H1 (cell line): ENCODE data around the gene OR6M1. TPM values are rescaled to one million over a fixed set of nuclear protein-coding genes. Genes with fewer than 3 reads are reported as not detected.
A peak's percentile ranks its signal among the peaks of the same experiment; 100 is the strongest.

Experiments used
- CTCF ChIA-PET: fragments of 300-600 bp; sonication (Branson Sonifier 250); formaldehyde crosslinking; loops from one replicate; lab custom pipeline; 2021; ENCODE audit not compliant: partially characterized antibody; lab: Charles Lee
- POLR2A ChIA-PET: fragments of 300-600 bp; sonication (Branson Sonifier 250); formaldehyde crosslinking; loops from one replicate; lab custom pipeline; 2021; ENCODE audit warnings: inconsistent platforms; ENCODE audit not compliant: partially characterized antibody; lab: Charles Lee
- DNase-seq, 2 experiments: peaks; one replicate each; pipeline versions ENCODE4 v3.0.0 to v3.0.0-alpha.2; 2010 to 2022; ENCODE audit warnings: low spot score in 2 of 2, low read depth in 1 of 2, mixed read lengths in 1 of 2
- FAIRE-seq: peaks from 2 replicates; lab custom pipeline; 2011; peaks lifted over from hg19 to GRCh38; lab: Jason Lieb, UNC
- H2AFZ ChIP-seq: 2 replicates; pipeline ENCODE4 v1.8.1; 2012; ENCODE audit warnings: low read length, inconsistent platforms
- H2AK5ac ChIP-seq: 2 replicates; pipeline ENCODE4 v1.6.1; 2013; ENCODE audit warnings: low read depth, low read length
- H2BK120ac ChIP-seq: replicated peaks from 2 replicates; pipeline ENCODE3; 2013; ENCODE audit warnings: low read depth, low read length, inconsistent platforms
- H2BK12ac ChIP-seq: 2 replicates; pipeline ENCODE4 v1.6.1; 2013; ENCODE audit warnings: low read depth, low read length
- H2BK15ac ChIP-seq: 2 replicates; pipeline ENCODE4 v1.6.1; 2013; ENCODE audit warnings: low read length
- H2BK20ac ChIP-seq: 2 replicates; pipeline ENCODE4 v1.6.1; 2013; ENCODE audit warnings: low read length
- H2BK5ac ChIP-seq: 2 replicates; pipeline ENCODE4 v1.6.1; 2013; ENCODE audit warnings: low read depth, low read length
- H3K14ac ChIP-seq: 2 replicates; pipeline ENCODE4 v1.6.1; 2013; ENCODE audit warnings: inconsistent platforms; ENCODE audit not compliant: insufficient read length
- H3K18ac ChIP-seq: 2 replicates; pipeline ENCODE4 v1.6.1; 2013; ENCODE audit warnings: low read length; ENCODE audit errors: extremely low read depth
- H3K23ac ChIP-seq: 2 replicates; pipeline ENCODE4 v1.6.1; 2013; ENCODE audit warnings: inconsistent platforms; ENCODE audit not compliant: insufficient read length
- H3K23me2 ChIP-seq: 2 replicates; pipeline ENCODE4 v1.6.1; 2013; ENCODE audit warnings: low read depth, low read length
- H3K27ac ChIP-seq: 2 replicates; pipeline ENCODE4 v1.6.1; 2011; ENCODE audit warnings: low read depth, low read length, inconsistent platforms
- H3K27me3 ChIP-seq, 4 experiments: replicated peaks in 1 of 4; 1 replicate in 1 of 4; 2 replicates in 3 of 4; pipeline versions ENCODE4 v1.6.1 to v1.8.1; 2011 to 2013; ENCODE audit warnings: low read length in 3 of 4, mild to moderate bottlenecking in 3 of 4, inconsistent platforms in 2 of 4, mixed read lengths in 2 of 4, moderate library complexity in 1 of 4; ENCODE audit not compliant: control insufficient read depth in 3 of 4, insufficient read depth in 3 of 4; ENCODE audit errors: extremely low read depth in 1 of 4
- H3K36me3 ChIP-seq, 4 experiments: 2 replicates each; pipeline versions ENCODE4 v1.6.1 to v1.8.1; 2011 to 2013; ENCODE audit warnings: mild to moderate bottlenecking in 4 of 4, low read length in 3 of 4, moderate library complexity in 2 of 4, control low read depth in 1 of 4, inconsistent platforms in 1 of 4; ENCODE audit not compliant: insufficient read depth in 4 of 4, control insufficient read depth in 2 of 4
- H3K4ac ChIP-seq: replicated peaks from 2 replicates; pipeline ENCODE3; 2013; ENCODE audit warnings: low read length, low read depth, mixed read lengths, inconsistent platforms; ENCODE audit not compliant: insufficient read length
- H3K4me1 ChIP-seq, 4 experiments: replicated peaks in 1 of 4; 1 replicate in 1 of 4; 2 replicates in 3 of 4; pipeline versions ENCODE4 v1.6.1 to v1.8.1; 2011 to 2013; ENCODE audit warnings: low read length in 3 of 4, inconsistent platforms in 2 of 4, mixed read lengths in 1 of 4; ENCODE audit not compliant: insufficient read depth in 4 of 4, control insufficient read depth in 3 of 4
- H3K4me2 ChIP-seq, 2 experiments: 2 replicates each; pipeline versions ENCODE4 v1.6.1 to v1.8.1; 2011 to 2013; ENCODE audit warnings: low read depth in 2 of 2, low read length in 2 of 2, control low read depth in 1 of 2, inconsistent platforms in 1 of 2, mild to moderate bottlenecking in 1 of 2; ENCODE audit not compliant: insufficient read depth in 1 of 2
- H3K4me3 ChIP-seq, 4 experiments: fragments of 200-600, 300-600 bp in 1 of 4; sonication (generic), shearing (Covaris generic), sonication (Bioruptor Twin) in 1 of 4; 2 replicates each; pipeline versions ENCODE4 v1.5.1 to v1.8.1; 2011 to 2016; ENCODE audit warnings: low read length in 4 of 4, low read depth in 3 of 4, control low read depth in 2 of 4, inconsistent platforms in 2 of 4, mild to moderate bottlenecking in 2 of 4, mixed read lengths in 1 of 4, moderate library complexity in 1 of 4; ENCODE audit not compliant: insufficient read depth in 2 of 4; ENCODE audit errors: extremely low read depth in 1 of 4
- H3K56ac ChIP-seq: replicated peaks from 2 replicates; pipeline ENCODE3; 2013; ENCODE audit warnings: low read depth, mild to moderate bottlenecking, mixed read lengths, low read length, inconsistent platforms; ENCODE audit not compliant: insufficient read length
- H3K79me1 ChIP-seq: 2 replicates; pipeline ENCODE4 v1.6.1; 2013; ENCODE audit warnings: low read depth, low read length, control low read depth
- H3K79me2 ChIP-seq, 2 experiments: 2 replicates each; pipeline versions ENCODE4 v1.6.1 to v1.8.1; 2012 to 2013; ENCODE audit warnings: low read length in 2 of 2, mild to moderate bottlenecking in 2 of 2, inconsistent platforms in 1 of 2; ENCODE audit not compliant: insufficient read depth in 2 of 2, control insufficient read depth in 1 of 2
- H3K9ac ChIP-seq, 4 experiments: replicated peaks in 1 of 4; 1 replicate in 1 of 4; 2 replicates in 3 of 4; pipeline versions ENCODE4 v1.6.1 to v1.8.1; 2011 to 2013; ENCODE audit warnings: low read depth in 3 of 4, low read length in 3 of 4, control low read depth in 2 of 4, mild to moderate bottlenecking in 2 of 4, moderate library complexity in 2 of 4, inconsistent platforms in 1 of 4; ENCODE audit errors: extremely low read depth in 1 of 4
- H3K9me3 ChIP-seq, 2 experiments: 2 replicates each; pipeline versions ENCODE4 v1.6.1 to v1.8.1; 2012 to 2013; ENCODE audit warnings: mild to moderate bottlenecking in 2 of 2, moderate library complexity in 2 of 2, control low read depth in 1 of 2, inconsistent platforms in 1 of 2, low read depth in 1 of 2, low read length in 1 of 2, mixed read lengths in 1 of 2; ENCODE audit not compliant: insufficient read depth in 2 of 2
- H4K20me1 ChIP-seq, 2 experiments: replicated peaks in 1 of 2; 2 replicates each; pipeline versions ENCODE3 to v1.8.1; 2011 to 2013; ENCODE audit warnings: inconsistent platforms in 2 of 2, low read length in 2 of 2, mild to moderate bottlenecking in 1 of 2; ENCODE audit not compliant: insufficient read depth in 2 of 2, control insufficient read depth in 1 of 2
- H4K5ac ChIP-seq: 2 replicates; pipeline ENCODE4 v1.6.1; 2013; ENCODE audit warnings: low read length, low read depth, mixed read lengths, inconsistent platforms; ENCODE audit not compliant: insufficient read length
- H4K8ac ChIP-seq: 2 replicates; pipeline ENCODE4 v1.8.0; 2013; ENCODE audit warnings: mild to moderate bottlenecking, moderate library complexity, low read length, inconsistent platforms; ENCODE audit not compliant: insufficient read depth; ENCODE audit errors: extremely low read depth
- H4K91ac ChIP-seq: replicated peaks from 2 replicates; pipeline ENCODE3; 2013; ENCODE audit warnings: low read length, mixed read lengths, inconsistent platforms; ENCODE audit not compliant: insufficient read length
- CHD2 ChIP-seq: IDR thresholded peaks from 2 replicates; pipeline ENCODE4 v1.6.1; 2012; ENCODE audit warnings: low read length, improper control_type of control experiment
- GTF2F1 ChIP-seq: IDR thresholded peaks from 2 replicates; pipeline ENCODE4 v1.6.1; 2012; ENCODE audit warnings: low read depth, low read length, improper control_type of control experiment, borderline replicate concordance
- JUN ChIP-seq: IDR thresholded peaks from 2 replicates; pipeline ENCODE4 v1.6.1; 2011; ENCODE audit warnings: low read depth, mild to moderate bottlenecking, improper control_type of control experiment, low read length
- JUND ChIP-seq: IDR thresholded peaks from 2 replicates; pipeline ENCODE4 v1.6.1; 2011; ENCODE audit warnings: mild to moderate bottlenecking, improper control_type of control experiment, low read length
- KDM4A ChIP-seq: IDR thresholded peaks from one replicate; pipeline ENCODE4 v1.7.1; 2012; ENCODE audit warnings: low read depth, mild to moderate bottlenecking, moderate library complexity, low read length, inconsistent platforms; ENCODE audit not compliant: severe bottlenecking
- MAFK ChIP-seq: IDR thresholded peaks from 2 replicates; pipeline ENCODE4 v1.6.1; 2012; ENCODE audit warnings: low read depth, mild to moderate bottlenecking, improper control_type of control experiment, low read length
- PHF8 ChIP-seq: fragments of 200-600 bp; sonication (generic); conservative IDR thresholded peaks from 2 replicates; pipeline ENCODE4 v1.7.1; 2012; ENCODE audit warnings: low read depth, mild to moderate bottlenecking, inconsistent platforms, low read length, moderate library complexity
- SIRT6 ChIP-seq: IDR thresholded peaks from one replicate; pipeline ENCODE4 v1.7.1; 2012; ENCODE audit warnings: low read length, inconsistent platforms
- WGBS, 2 experiments: shearing (Covaris generic) in 1 of 2; methylation state at CpG; one replicate each; pipeline versions ENCODE4 v1.1.6 to v1.1.7; 2013 to 2015; ENCODE audit warnings: low lambda C conversion rate in 2 of 2, mixed read lengths in 2 of 2, inconsistent platforms in 1 of 2, low coverage in 1 of 2, missing lambda C conversion rate in 1 of 2; ENCODE audit not compliant: insufficient replicate concordance in 2 of 2, insufficient coverage in 1 of 2, insufficient read length in 1 of 2; ENCODE audit errors: extremely low coverage in 1 of 2, missing lambda C conversion rate in 1 of 2; 5-methylcytosine and 5-hydroxymethylcytosine counted together
- polyA plus RNA-seq, 7 experiments: library from polyadenylated mRNA; depleted of rRNA in 3 of 7; stranded (reverse) in 5 of 7; unstranded in 2 of 7; fragments of >200 nt in 5 of 7; fragments of 200-250 nt in 2 of 7; gene quantifications; 1 replicate in 5 of 7; 2 replicates in 1 of 7; 4 replicates in 1 of 7; pipeline versions ENCODE4 v1.2.1 to v1.2.3, GENCODE V29; 2011 to 2013; ENCODE audit warnings: missing spikeins in 2 of 7, mixed read lengths in 2 of 7
- total RNA-seq: library from RNA; stranded (reverse); fragmentation: NEBNext Ultra II Directional; extraction: Animal tissue kit (Norgen Biotek cat#: 25700); gene quantifications from 2 replicates; pipeline ENCODE4 v1.2.1, GENCODE V29; 2021
- TF ChIP-seq, protein P1 (sequence below): IDR thresholded peaks from 2 replicates; pipeline ENCODE4 v1.6.1; 2012; ENCODE audit warnings: inconsistent platforms

OR6M1 gene
- total and polyA plus RNA-seq, 2 of the 8 experiments (the other 6 are each of a cell fraction or from before 2014, with no cell fraction given), result not detected

DNA sequence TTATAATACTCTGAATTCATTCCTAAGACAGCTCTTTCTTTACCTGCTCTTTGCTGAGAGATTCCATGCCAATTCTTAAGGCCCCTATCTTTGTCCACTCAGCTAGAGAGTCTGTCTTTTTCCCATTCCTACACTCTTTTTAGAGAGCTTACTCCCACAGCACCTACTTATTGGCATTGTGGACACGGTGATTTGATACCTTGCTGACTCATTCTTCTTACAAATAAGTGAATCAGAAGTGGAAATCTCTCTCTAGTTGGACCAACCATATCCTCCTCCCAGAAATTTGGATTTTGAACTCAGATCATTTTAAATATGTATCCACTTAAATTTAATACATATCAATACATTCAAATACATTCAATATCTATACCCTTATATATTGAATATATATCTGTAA lies 32.5 kb upstream of the OR6M1 start:
- no peak overlapping the region for H2BK12ac ChIP-seq
- H3K79me1 ChIP-seq, result no peaks in the 10 kb centered on the region
- H3K79me2 ChIP-seq, result no peaks in the 10 kb centered on the region
- H3K36me3 ChIP-seq, result no peaks in the 10 kb centered on the region
- H2AFZ ChIP-seq, result peak overlapping the region; percentile 74; the same call in 1 of the 2 replicates
- H3K9ac ChIP-seq, result no peak overlapping the region
- H2BK5ac ChIP-seq, result no peak overlapping the region
- CTCF ChIA-PET, result interaction anchor here (0.7 to 1.7 kb wide), 3 partner anchors 65 to 258 kb away, joined by 3 to 4 read pairs (median 3); no protein-coding TSS in a partner anchor
- H2BK120ac ChIP-seq, result no peak overlapping the region
- H4K8ac ChIP-seq, result no peak overlapping the region
- no peak overlapping the region for H3K23ac ChIP-seq
- H2AK5ac ChIP-seq, result no peak overlapping the region
- no peaks in the 10 kb centered on the region for H3K23me2 ChIP-seq
- H3K4me1 ChIP-seq, result no peaks in the 10 kb centered on the region; a peak in 1 of 7 replicates
- TF ChIP-seq, protein P1, sequence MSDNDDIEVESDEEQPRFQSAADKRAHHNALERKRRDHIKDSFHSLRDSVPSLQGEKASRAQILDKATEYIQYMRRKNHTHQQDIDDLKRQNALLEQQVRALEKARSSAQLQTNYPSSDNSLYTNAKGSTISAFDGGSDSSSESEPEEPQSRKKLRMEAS, result no peak
- no peak for TF ChIP-seq GTF2F1
- TF ChIP-seq CHD2, result no peak
- TF ChIP-seq MAFK, result no peak
- no peak for TF ChIP-seq JUN
- TF ChIP-seq PHF8, result no peak
- no peak for TF ChIP-seq KDM4A
- TF ChIP-seq JUND, result no peak
- TF ChIP-seq SIRT6, result no peak
- TF ChIP-seq, all 59 proteins: peak for 0
- no peak overlapping the region for H3K18ac ChIP-seq
- H2BK15ac ChIP-seq, result no peak overlapping the region
- H3K9me3 ChIP-seq, result no peaks in the 10 kb centered on the region
- no peak overlapping the region for H3K4me2 ChIP-seq
- no peak overlapping the region for H2BK20ac ChIP-seq
- WGBS, 2 experiments, result 92% methylated on average over 1 of the region's 1 CpG; no CpG with 5 or more reads in 1 of the 2 experiments
- no peak overlapping the region for H4K91ac ChIP-seq
- no peak overlapping the region for H3K4me3 ChIP-seq
- no peak for DNase-seq
- no peaks in the 10 kb centered on the region for H4K20me1 ChIP-seq
- no peak overlapping the region for H4K5ac ChIP-seq
- no peak overlapping the region for H3K56ac ChIP-seq
- FAIRE-seq, result no peak
- POLR2A ChIA-PET, result no interaction called here
- H3K27me3 ChIP-seq, result no peaks in the 10 kb centered on the region
- H3K14ac ChIP-seq, result no peak overlapping the region
- no peak overlapping the region for H3K27ac ChIP-seq
- H3K4ac ChIP-seq, result no peak overlapping the region
